Body of pancreas (tissue), 4 donors: ENCODE data around the gene TMC3.

Experiments
- CTCF ChIP-seq, 7 experiments: fragments of 450-650 bp in 4 of 7; fragments of 200-600 bp in 3 of 7; sonication (generic) in 3 of 7; IDR thresholded peaks; one replicate each; pipeline ENCODE4 v1.5.1; 2016 to 2019; ENCODE audit warnings: antibody characterized with exemption in 7 of 7
- POLR2A ChIP-seq, 3 donors: fragments of 450-650 bp; IDR thresholded peaks; one replicate each; pipeline ENCODE4 v1.6.1; 2016; ENCODE audit warnings: antibody characterized with exemption in 3 of 3, mild to moderate bottlenecking in 2 of 3

GRCh38 chr15:81326466-81327212 is 47.4 kb downstream of the TMC3 start:
- TF ChIP-seq POLR2A (IDR thresholded peaks at IDR 0.05) (no peak), CTCF (IDR thresholded peaks at IDR 0.05) (no peak)
